ENCODE measurements around the gene SMAGP.
A peak's percentile ranks its signal among the peaks of the same experiment; 100 is the strongest.
"Not testable (repeated sequence)": the region's sequence is repeated elsewhere in the genome, so short reads cannot be mapped to it uniquely, and the experiment has no call there.

Gene SMAGP

DNA sequence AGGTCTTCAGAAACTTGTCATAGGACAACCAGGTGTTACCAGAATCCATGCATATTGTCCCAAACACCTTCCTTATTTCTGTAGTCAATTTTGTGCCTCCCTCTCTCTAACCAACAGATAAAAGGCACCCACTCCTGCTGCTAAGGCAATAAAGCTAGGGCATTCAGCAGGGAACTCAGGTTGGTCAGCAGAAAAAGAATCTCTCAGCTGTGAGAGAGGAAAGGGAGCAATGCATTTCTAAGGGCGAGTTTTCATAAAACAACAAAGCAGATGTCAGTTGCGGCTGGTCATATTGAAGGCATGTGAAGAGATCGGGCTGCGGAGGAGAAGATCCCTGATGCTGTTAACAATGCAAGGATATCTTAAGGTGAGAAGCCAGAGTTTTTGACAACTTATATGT, 45.0 kb downstream of the SMAGP start:
- no peak for DNase-seq (ENCODE audit: low read depth)

DNA sequence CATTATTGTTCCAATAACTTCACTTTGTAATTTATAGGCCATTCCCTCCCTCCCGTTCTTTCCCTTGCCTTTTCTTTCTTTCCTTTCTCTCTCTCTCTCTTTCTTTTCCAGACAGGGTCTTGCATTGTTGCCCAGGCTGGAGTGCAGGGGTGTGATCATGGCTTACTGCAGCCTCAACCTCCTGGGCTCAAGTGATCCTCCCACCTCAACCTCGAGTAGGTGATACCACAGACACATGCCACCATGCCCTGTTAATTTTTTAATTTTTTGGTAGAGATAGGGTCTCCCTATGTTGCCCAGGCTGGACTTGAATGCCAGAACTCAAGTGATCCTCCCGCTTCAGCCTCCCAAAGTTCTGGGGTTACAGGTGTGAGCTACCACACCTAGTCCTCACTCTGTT, 45.6 kb downstream of the SMAGP start:
- no peak for DNase-seq (ENCODE audit: low read depth)

DNA sequence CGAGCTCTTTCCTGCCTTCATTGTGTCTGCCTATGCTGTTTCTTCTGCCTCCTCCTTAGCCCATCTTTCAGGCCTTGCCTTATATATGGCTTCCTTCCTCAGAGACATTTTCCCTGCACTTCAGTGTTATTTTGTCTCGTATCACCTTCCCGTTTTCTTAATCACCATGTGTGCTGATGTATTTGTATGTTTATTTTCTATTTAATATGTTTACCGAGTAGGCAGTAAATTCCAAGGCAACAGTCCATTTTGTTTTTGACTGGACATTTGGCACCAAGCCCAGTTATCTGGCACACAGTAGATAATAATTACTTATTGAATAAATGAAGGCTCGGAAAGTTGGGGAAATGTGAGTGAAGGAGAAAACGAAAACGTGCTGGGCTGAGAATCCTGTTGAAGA, 47.8 kb downstream of the SMAGP start:
- no peak for DNase-seq (ENCODE audit: low read depth)

GRCh38 chr12:51219857-51220256, 50.4 kb downstream of the SMAGP start:
- not testable (repeated sequence) for DNase-seq (ENCODE audit: low read depth)

DNA sequence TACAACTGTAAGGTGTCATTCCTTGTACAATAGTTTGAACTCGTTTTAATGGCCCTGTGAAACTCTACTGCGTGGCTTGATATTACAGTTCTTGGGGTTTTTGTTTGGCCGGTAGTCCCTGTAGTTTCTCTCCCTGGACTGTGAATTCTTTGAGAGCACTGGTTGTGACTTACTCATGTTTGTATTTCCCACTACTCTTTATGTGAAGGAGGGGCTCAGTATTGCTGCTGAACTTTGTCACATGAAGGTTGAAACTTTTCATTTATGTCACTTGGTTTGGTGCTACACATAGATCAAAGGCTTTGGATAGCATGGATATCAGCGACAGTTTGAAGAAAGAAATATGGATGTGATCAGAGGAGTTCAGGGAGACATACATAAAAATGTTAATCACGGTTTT, 50.9 kb downstream of the SMAGP start:
- no peak for DNase-seq (ENCODE audit: low read depth)

GRCh38 chr12:51218607-51219161, 51.5 kb downstream of the SMAGP start:
- no peak for DNase-seq (ENCODE audit: low read depth)

- DNase-seq (ENCODE audit: low read depth): peak; percentile 44
Observed at GRCh38 chr12:51217968-51218606, 52.1 kb downstream of the SMAGP start, which contains the start of gene POU6F1. TSS of gene POU6F1 (minus strand) at chr12:51218062. CDS start at chr12:51206836, 11,226 bp downstream.

DNA sequence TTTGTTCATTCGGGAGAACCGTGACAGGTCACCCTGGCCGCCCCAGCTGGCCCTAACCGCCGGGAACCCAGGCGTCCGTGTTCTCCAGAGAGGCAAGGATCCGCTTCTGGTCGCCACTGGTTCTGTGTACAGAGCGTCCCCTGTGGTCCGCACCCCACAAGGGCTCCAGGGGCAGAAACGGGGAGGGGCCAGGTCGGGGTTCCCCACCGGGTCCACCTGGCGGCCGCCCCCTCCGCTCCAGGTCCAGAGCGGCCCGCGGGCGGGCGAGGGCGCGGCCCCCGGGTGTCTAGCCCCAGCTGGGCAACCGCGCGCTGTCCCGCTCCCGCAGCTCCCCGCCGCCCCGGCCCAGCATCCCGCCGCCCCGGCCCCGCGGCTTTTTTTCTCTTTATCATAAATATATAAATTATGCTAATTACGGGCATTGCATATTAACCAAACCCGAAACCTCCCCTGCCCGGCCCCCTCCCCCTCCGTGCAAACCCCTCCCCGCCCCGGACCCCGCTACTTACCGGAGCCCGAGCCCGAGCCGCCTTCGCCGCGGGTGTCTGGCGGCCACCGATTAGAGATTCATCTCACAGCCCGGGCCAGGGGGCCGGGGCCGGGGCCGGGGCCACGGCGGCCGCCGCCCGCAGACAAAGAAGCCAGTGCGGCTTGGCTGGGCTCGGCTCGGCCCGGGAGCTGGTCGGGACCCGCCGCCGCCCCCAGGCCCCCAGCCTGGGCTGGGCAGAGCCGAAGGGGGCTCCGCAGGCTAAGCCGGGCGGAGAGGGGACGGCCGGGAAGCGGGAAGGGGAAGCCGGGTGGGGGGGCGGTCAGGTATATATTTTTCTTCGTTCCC, 52.9 kb downstream of the SMAGP start:
- no peak for DNase-seq (ENCODE audit: low read depth)

DNA sequence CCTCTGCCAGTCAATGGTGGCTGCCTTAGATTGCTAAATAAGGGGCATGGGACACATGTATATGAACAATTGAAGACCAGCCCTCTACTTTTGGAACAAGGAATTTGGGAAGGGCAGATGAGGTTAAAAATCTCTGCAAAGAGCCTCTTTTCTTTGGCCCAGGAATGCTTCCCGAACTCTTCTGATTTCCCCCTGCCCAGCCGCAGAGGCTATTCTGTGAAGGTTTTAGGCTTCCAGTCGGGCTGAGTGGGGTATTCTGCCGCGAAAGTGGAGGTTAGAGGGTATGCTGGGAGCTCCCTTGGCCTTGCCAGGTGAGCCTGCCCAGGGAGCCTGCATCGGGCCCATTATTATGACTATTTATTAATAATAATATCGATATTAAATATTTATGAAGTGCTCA, 53.6 kb downstream of the SMAGP start:
- DNase-seq (ENCODE audit: low read depth): no peak

DNA sequence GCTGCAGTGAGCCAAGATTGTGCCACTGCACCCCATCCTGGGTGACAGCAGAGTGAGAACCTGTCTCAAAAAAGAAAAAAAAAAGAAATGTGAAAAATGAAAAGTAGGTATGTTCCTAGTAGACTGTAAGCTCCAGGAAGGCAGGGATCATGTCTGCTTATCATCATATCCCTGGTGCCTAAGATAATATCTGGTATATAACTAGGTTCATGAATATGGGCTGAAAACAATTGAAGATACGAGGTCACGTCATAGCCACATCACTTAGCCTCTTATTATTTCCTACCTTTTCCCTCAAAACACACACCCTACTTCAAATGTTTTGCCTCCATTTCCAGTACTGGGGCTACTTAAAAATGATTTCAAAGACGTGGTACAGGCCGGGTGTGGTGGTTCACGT, 55.3 kb downstream of the SMAGP start:
- DNase-seq (ENCODE audit: low read depth): no peak

GRCh38 chr12:51210690-51211395, 59.4 kb downstream of the SMAGP start:
- no peak for DNase-seq (ENCODE audit: low read depth)

GRCh38 chr12:51209259-51209658, 61.0 kb downstream of the SMAGP start:
- no peak for DNase-seq (ENCODE audit: low read depth)

DNA sequence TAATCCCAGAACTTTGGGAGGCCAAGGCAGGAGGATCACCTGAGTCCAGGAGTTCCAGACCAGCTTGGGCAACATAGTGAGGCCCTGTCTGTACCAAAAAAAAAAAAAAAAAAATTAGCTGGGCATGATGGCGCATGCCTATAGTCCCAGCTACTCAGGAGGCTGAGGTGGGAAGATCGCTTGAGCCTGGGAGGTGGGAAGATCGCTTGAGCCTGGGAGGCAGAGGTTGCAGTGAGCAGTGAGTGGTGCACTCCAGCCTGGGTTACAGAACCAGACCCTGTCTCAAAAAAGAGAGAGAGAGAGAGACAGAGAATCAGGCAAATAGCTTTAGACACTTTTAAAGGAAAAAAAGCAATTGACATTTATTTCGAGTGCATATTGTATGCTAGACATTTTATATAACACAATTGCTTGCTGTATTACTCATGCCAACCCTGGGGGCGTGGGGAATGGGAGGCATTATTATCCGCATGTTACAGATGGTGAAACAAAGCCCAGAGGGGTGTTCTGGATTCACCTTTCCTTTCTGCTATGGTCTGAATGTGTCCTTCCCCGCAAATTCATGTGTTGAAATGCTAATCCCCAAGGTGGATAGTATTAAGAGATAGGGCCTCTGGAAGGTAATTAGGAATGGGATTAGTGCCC, 62.1 kb downstream of the SMAGP start:
- DNase-seq (ENCODE audit: low read depth): no peak

GRCh38 chr12:51205350-51205749, 64.9 kb downstream of the SMAGP start:
- no peak for DNase-seq (ENCODE audit: low read depth)

GRCh38 chr12:51202718-51203117, 67.5 kb downstream of the SMAGP start:
- no peak for DNase-seq (ENCODE audit: low read depth)

DNA sequence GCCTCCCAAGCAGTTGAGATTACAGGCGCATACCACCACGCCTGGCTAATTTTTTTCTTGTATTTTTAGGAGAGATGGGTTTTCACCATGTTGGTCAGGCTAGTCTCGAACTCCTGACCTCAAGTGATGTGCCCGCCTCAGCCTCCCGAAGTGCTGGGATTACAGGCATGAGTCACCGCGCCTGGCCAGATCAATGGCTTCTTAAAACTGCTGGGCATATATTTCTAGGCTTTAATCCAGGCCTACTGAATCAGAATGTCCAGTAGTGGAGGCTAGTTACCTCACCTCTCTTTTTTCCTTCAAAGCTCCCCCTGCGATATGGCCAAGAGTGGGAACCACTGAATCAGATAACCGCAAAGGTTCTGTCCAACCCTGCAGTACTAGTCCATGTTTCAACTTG, 69.4 kb downstream of the SMAGP start:
- no peak for DNase-seq (ENCODE audit: low read depth)

DNA sequence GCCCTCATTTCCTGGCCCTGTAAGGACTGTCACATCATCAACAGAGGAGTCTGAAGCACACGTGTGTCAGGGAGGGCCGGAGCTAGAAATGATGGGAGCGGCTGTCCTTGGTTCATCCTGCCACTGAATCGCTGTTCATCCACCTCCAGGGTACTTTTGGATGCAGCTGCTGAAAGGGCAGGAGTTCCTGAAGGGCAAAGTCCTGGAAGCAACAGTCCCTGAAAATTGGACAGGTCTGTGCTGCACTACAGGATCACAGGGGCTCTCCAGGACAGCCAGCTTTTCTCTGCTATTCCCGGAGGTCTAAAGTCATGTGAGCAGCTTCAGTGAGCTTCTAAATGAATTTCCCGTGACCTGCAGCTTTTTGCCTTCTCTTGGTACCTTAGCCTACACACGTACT, 70.1 kb downstream of the SMAGP start:
- no peak for DNase-seq (ENCODE audit: low read depth)

DNA sequence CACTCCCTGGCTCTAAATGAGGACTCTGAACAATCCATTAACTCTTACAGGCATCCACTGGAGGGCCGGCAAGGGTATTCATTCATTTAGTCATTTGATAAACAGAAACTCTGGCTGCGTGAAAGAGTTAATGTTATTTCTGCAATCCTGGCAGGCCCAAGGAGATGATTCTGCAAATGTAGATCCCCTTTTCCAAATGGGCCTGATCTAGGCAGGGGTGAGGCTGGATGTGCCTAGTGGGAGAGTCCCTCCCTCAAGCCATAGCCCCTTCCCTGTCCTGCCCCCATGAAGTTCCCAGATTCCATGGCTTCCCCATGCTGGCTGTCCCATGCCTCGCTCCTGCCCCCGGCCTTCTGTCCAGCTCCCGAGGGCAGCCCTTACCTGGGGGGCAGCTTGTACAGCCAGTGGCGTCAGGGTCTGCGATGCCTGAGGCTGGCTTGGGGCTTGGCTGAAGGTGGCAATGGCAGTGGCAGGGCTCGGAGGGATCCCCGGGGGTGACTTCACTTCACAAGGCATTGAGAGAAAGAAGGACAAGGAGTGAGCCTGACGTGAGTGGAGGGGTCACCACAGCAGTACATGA, 70.8 kb downstream of the SMAGP start:
- DNase-seq (ENCODE audit: low read depth): no peak

DNA sequence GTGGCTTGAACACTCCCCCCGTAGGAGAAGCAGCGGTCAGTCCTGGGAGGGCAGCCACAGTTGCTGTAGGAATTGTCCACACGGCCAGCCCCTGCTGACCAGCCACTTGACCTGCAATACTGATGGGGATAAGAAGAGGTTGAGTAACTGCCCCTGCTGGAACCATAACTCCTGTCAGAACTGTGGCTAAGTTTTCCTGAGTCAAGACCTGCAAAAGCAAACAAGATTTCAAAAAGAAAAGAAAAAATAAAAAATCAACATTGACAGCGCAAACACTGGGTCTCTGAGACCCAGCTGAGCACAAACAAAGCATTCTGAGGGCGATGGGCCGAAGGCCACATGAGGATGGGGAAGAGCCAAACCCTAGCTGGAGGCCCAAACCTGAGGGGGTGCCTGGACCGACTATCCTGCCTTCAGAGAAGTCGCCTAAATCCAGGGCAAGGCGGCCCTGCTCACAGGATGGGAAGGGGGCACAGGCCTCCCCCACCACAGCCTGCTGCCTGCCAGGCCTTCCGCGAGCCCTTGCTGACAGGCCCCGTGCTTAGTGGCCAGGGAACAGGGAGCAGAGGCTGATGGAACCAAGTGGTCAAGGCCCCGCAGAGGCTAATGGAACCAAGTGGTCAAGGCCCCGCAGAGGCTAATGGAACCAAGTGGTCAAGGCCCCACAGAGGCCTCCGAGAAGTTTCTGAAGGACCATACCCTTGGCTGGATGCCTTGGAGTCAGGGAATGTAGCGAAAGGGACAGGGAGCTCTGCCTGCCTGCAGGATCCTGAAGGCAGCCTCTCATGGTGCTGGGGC, 71.4 kb downstream of the SMAGP start:
- DNase-seq (ENCODE audit: low read depth): no peak

GRCh38 chr12:51197736-51198567, 72.3 kb downstream of the SMAGP start:
- DNase-seq (ENCODE audit: low read depth): no peak
